Measurements from ENCODE around the gene SMARCB1. TPM values are rescaled to one million over a fixed set of nuclear protein-coding genes. Genes with fewer than 3 reads are reported as not detected.

The SMARCB1 gene
- polyA plus RNA-seq, 1 donor (not counting 4 experiments of a cell fraction or from before 2014, with no cell fraction given), result 95.2 TPM

DNA sequence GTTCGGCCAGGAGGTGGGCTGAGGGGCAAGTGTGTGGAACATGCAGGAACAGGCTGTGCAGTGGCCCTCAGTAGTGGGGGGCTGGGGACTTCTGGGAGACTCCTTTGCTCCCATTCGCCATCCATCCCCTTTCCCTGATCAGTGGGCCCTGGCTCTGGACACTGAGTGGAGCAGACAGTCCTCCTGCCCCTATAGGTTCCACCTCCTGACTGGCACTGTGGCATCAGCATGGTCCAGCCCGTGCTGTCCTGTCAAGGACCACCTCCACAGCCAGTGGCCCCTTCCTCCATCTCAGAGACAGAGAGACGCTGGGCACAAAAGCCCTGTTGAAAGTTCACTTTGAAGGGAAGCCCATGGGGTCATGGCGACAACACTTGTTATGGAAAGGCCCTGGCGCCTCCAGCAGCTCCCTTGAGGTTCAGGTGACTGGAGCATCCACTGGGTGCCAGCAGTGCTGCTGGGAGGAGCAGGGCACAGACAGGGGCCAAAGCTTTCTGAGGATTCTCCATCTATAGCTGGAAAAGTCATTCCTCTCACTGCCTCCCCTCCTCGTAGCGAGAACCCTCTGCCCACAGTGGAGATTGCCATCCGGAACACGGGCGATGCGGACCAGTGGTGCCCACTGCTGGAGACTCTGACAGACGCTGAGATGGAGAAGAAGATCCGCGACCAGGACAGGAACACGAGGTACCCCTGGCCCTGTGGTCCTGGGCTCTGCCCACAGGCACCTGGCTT, 46.4 kb downstream of the SMARCB1 start:
- peaks cover 5% of the 10 kb centered on the region for H3K79me2 ChIP-seq (ENCODE audit: control insufficient read depth, insufficient read depth, low read length)
- no peak for FAIRE-seq
- no peaks in the 10 kb centered on the region for H3K27me3 ChIP-seq (ENCODE audit: control insufficient read depth, extremely low read depth, insufficient read depth, low read length)
- DNase-seq (ENCODE audit: low read depth, low spot score), result no peak
- dilution Hi-C loops (cut with MboI; ENCODE audit: extremely low pct_ligation_motif_present, low sequenced_read_pairs), result no loop called here
- no peaks in the 10 kb centered on the region for H3K9me3 ChIP-seq (ENCODE audit: control insufficient read depth, low read depth, low read length)
- no peak overlapping the region for H3K9ac ChIP-seq (ENCODE audit: control insufficient read depth, extremely low read depth, insufficient read depth, low read length)
- H3K27ac ChIP-seq (ENCODE audit: control insufficient read depth, insufficient read depth, low read length), result no peak overlapping the region
- peaks cover 26 to 35% of the 10 kb centered on the region in 2 experiments for H3K36me3 ChIP-seq (ENCODE audit: control insufficient read depth in 2 of 2, extremely low read depth in 1 of 2, insufficient read depth in 2 of 2, low read length in 2 of 2)
- H2AFZ ChIP-seq (ENCODE audit: control insufficient read depth, low read length), result no peak overlapping the region
- no peaks in the 10 kb centered on the region for H3K9me1 ChIP-seq (ENCODE audit: control insufficient read depth, extremely low read depth, insufficient read depth, low read length)
- H3K4me2 ChIP-seq (ENCODE audit: control insufficient read depth, extremely low read depth, insufficient read depth, low read depth, low read length), result no peak overlapping the region
- no peaks in the 10 kb centered on the region for H3K4me1 ChIP-seq (ENCODE audit: control insufficient read depth, extremely low read depth, insufficient read depth, low read length)
- no peaks in the 10 kb centered on the region for H4K20me1 ChIP-seq (ENCODE audit: control insufficient read depth, extremely low read depth, insufficient read depth, low read length)
- H3K4me3 ChIP-seq (ENCODE audit: control insufficient read depth in 2 of 3, extremely low read depth in 1 of 3, insufficient read depth in 2 of 3, low read depth in 1 of 3, low read length in 3 of 3), result no peak overlapping the region
- TF ChIP-seq EZH2 (IDR thresholded peaks at IDR 0.05; ENCODE audit: low read length), result no peak
- TF ChIP-seq, protein P1, sequence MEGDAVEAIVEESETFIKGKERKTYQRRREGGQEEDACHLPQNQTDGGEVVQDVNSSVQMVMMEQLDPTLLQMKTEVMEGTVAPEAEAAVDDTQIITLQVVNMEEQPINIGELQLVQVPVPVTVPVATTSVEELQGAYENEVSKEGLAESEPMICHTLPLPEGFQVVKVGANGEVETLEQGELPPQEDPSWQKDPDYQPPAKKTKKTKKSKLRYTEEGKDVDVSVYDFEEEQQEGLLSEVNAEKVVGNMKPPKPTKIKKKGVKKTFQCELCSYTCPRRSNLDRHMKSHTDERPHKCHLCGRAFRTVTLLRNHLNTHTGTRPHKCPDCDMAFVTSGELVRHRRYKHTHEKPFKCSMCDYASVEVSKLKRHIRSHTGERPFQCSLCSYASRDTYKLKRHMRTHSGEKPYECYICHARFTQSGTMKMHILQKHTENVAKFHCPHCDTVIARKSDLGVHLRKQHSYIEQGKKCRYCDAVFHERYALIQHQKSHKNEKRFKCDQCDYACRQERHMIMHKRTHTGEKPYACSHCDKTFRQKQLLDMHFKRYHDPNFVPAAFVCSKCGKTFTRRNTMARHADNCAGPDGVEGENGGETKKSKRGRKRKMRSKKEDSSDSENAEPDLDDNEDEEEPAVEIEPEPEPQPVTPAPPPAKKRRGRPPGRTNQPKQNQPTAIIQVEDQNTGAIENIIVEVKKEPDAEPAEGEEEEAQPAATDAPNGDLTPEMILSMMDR (optimal IDR thresholded peaks at IDR 0.05 in 1 of 3, IDR thresholded peaks at IDR 0.05 in 1 of 3, conservative IDR thresholded peaks at IDR 0.05 in 1 of 3; ENCODE audit: extremely low read depth in 1 of 3, insufficient read depth in 2 of 3, low read length in 3 of 3), result no peak

DNA sequence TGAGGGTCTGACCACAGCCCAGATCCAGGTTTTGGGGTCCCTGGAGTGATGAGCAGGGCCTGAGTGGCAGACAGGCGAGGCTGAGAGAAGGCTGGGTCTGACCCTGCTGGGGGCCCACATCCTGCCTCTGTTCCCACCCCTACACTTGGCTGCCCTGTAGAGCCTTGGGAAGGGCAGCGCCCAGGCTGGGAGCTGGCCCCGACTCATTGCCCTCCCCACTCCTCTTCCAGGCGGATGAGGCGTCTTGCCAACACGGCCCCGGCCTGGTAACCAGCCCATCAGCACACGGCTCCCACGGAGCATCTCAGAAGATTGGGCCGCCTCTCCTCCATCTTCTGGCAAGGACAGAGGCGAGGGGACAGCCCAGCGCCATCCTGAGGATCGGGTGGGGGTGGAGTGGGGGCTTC, 47.1 kb downstream of the SMARCB1 start:
- no peak for FAIRE-seq

More for the DNA sequence above, 47.1 kb downstream of the SMARCB1 start:
- Histone ChIP-seq H3K9ac (ENCODE audit: control insufficient read depth, extremely low read depth, insufficient read depth, low read length) (no peak overlapping the region), H3K27ac (ENCODE audit: control insufficient read depth, insufficient read depth, low read length) (no peak overlapping the region), H3K4me2 (ENCODE audit: control insufficient read depth, extremely low read depth, insufficient read depth, low read depth, low read length) (no peak overlapping the region), H4K20me1 (ENCODE audit: control insufficient read depth, extremely low read depth, insufficient read depth, low read length) (no peaks in the 10 kb centered on the region), H3K4me3 (ENCODE audit: control insufficient read depth in 2 of 3, extremely low read depth in 1 of 3, insufficient read depth in 2 of 3, low read depth in 1 of 3, low read length in 3 of 3) (no peak overlapping the region), H3K36me3 (ENCODE audit: control insufficient read depth in 2 of 2, extremely low read depth in 1 of 2, insufficient read depth in 2 of 2, low read length in 2 of 2) (peaks cover 21 to 29% of the 10 kb centered on the region in 2 experiments), H3K9me1 (ENCODE audit: control insufficient read depth, extremely low read depth, insufficient read depth, low read length) (no peaks in the 10 kb centered on the region), H3K4me1 (ENCODE audit: control insufficient read depth, extremely low read depth, insufficient read depth, low read length) (peaks cover 3% of the 10 kb centered on the region), H3K9me3 (ENCODE audit: control insufficient read depth, low read depth, low read length) (no peaks in the 10 kb centered on the region), H2AFZ (ENCODE audit: control insufficient read depth, low read length) (no peak overlapping the region), H3K27me3 (ENCODE audit: control insufficient read depth, extremely low read depth, insufficient read depth, low read length) (no peaks in the 10 kb centered on the region), H3K79me2 (ENCODE audit: control insufficient read depth, insufficient read depth, low read length) (peaks cover 5% of the 10 kb centered on the region)
- TF ChIP-seq, protein P1 (optimal IDR thresholded peaks at IDR 0.05 in 1 of 3, IDR thresholded peaks at IDR 0.05 in 1 of 3, conservative IDR thresholded peaks at IDR 0.05 in 1 of 3; ENCODE audit: extremely low read depth in 1 of 3, insufficient read depth in 2 of 3, low read length in 3 of 3), result no peak
- TF ChIP-seq EZH2 (IDR thresholded peaks at IDR 0.05; ENCODE audit: low read length), result no peak
- DNase-seq (ENCODE audit: low read depth, low spot score), result no peak
- dilution Hi-C loops (cut with MboI; ENCODE audit: extremely low pct_ligation_motif_present, low sequenced_read_pairs), result no loop called here

Measured in keratinocyte (primary cell).